ENCODE results near the gene SAG.
"Not testable (repeated sequence)": the region's sequence is repeated elsewhere in the genome, so short reads cannot be mapped to it uniquely, and the experiment has no call there.

SAG gene

GRCh38 chr2:233331536-233331935, 23.9 kb downstream of the SAG start:
- no peak for DNase-seq (ENCODE audit: low spot score)

GRCh38 chr2:233332125-233332524, 24.5 kb downstream of the SAG start:
- DNase-seq (ENCODE audit: low spot score): no peak

GRCh38 chr2:233334915-233335314, 27.3 kb downstream of the SAG start:
- DNase-seq (ENCODE audit: low spot score): no peak

- DNase-seq (ENCODE audit: low spot score): not testable (repeated sequence)
These were observed 28.5 kb downstream of the SAG start for GRCh38 chr2:233336091-233336490.

GRCh38 chr2:233336541-233336940, 28.9 kb downstream of the SAG start:
- DNase-seq (ENCODE audit: low spot score): no peak

- no peak for DNase-seq (ENCODE audit: low spot score)
These were observed 30.4 kb downstream of the SAG start for GRCh38 chr2:233338046-233338445.

- DNase-seq (ENCODE audit: low spot score): no peak
These were observed 31.3 kb downstream of the SAG start for GRCh38 chr2:233338812-233339368.

GRCh38 chr2:233339427-233339826, 31.8 kb downstream of the SAG start:
- no peak for DNase-seq (ENCODE audit: low spot score)

- DNase-seq (ENCODE audit: low spot score): no peak
These were observed 33.7 kb downstream of the SAG start for GRCh38 chr2:233341296-233341695.

- DNase-seq (ENCODE audit: low spot score): no peak
These were observed 34.7 kb downstream of the SAG start for GRCh38 chr2:233342301-233342700.

GRCh38 chr2:233343171-233343705, 35.6 kb downstream of the SAG start:
- no peak for DNase-seq (ENCODE audit: low spot score)

GRCh38 chr2:233346376-233346775, 38.8 kb downstream of the SAG start:
- DNase-seq (ENCODE audit: low spot score): no peak

- no peak for DNase-seq (ENCODE audit: low spot score)
These were observed 39.3 kb downstream of the SAG start for GRCh38 chr2:233346930-233347329.

GRCh38 chr2:233349005-233349998, 41.7 kb downstream of the SAG start:
- DNase-seq (ENCODE audit: low spot score): no peak

- no peak for DNase-seq (ENCODE audit: low spot score)
These were observed 43.1 kb downstream of the SAG start for GRCh38 chr2:233350708-233351107.

- DNase-seq (ENCODE audit: low spot score): no peak
These were observed 43.8 kb downstream of the SAG start for GRCh38 chr2:233351423-233351822.

- DNase-seq (ENCODE audit: low spot score): no peak
These were observed 44.7 kb downstream of the SAG start for GRCh38 chr2:233352141-233352842.

- DNase-seq (ENCODE audit: low spot score): no peak
These were observed 45.6 kb downstream of the SAG start for GRCh38 chr2:233353101-233353768.

- DNase-seq (ENCODE audit: low spot score): peak; percentile 61
These were observed 46.3 kb downstream of the SAG start, which contains the start of gene DGKD for GRCh38 chr2:233353769-233354499. Gene DGKD (plus strand): TSS chr2:233354494. CDS start chr2:233354519, 25 bp downstream.

- DNase-seq (ENCODE audit: low spot score): no peak
These were observed 46.9 kb downstream of the SAG start for GRCh38 chr2:233354500-233354924.

GRCh38 chr2:233354971-233355574, 47.5 kb downstream of the SAG start:
- no peak for DNase-seq (ENCODE audit: low spot score)

All from hematopoietic multipotent progenitor cell treated with erythropoietin and hydrocortisone succinate and interleukin-3 and kit ligand, for 17 days (in vitro differentiated cells).